Measurements from ENCODE around the gene SFTPA1.

DNA sequence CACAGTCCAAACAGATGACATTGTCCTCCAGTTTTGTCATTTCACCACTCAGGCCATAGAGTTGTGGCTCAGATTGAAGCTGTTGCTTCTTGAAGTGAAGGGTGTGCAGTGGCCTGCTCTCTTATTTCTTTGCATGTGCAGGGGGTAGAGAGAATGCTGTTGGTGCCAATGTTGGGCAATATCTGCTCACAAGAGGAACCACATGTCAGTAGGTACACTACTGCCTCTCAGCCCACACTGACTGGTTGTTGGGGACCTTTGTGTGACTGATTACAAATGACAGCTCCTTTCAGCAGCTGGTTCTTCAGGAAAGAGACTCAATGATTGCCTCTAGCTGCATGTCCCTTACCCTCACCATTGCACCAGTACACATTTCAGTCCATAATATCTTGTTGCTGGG lies 21.9 kb upstream of the SFTPA1 start:
- TF ChIP-seq CTCF (IDR thresholded peaks at IDR 0.05; ENCODE audit: low read length) (no peak), EZH2 (IDR thresholded peaks at IDR 0.05; ENCODE audit: borderline replicate concordance, low read length) (no peak)
